ENCODE measurements around the gene ENO3. TPM values are rescaled to one million over a fixed set of nuclear protein-coding genes. Genes with fewer than 3 reads are reported as not detected.

ENO3 gene
- total and polyA plus RNA-seq, 10 of the 15 experiments (the other 5 are each of a cell fraction or from before 2014, with no cell fraction given): 6.8 to 28.4 (median 17.0) TPM

- intact Hi-C loops (cut with micrococcal nuclease; ENCODE audit: unreplicated experiment) (no loop called here), in situ Hi-C loops (cut with MboI) (no loop called here)
- Histone ChIP-seq H2AFZ (ENCODE audit: control insufficient read depth, low read depth, low read length) (no peak overlapping the region), H3K9me3 (replicated peaks; ENCODE audit: control insufficient read depth, insufficient read depth, low read length) (no peaks in the 10 kb centered on the region), H3K4me1 (ENCODE audit: control insufficient read depth, insufficient read depth, low read length) (peaks cover 17% of the 10 kb centered on the region), H3K27ac (ENCODE audit: control insufficient read depth, insufficient read depth) (peak overlapping the region; percentile 85; the same call in 1 of the 2 replicates), H3K79me2 (ENCODE audit: control insufficient read depth, insufficient read depth, low read length) (peaks cover 33% of the 10 kb centered on the region), H3K27me3 (replicated peaks in 1 of 2; ENCODE audit: control insufficient read depth in 2 of 2, insufficient read depth in 2 of 2, low read length in 1 of 2) (no peaks in the 10 kb centered on the region), H3K4me2 (ENCODE audit: control insufficient read depth, insufficient read depth) (peak overlapping the region; percentile 93), H4K20me1 (ENCODE audit: control insufficient read depth, insufficient read depth) (peaks cover 4% of the 10 kb centered on the region; the same call in 1 of the 2 replicates), H3K9ac (ENCODE audit: control insufficient read depth, insufficient read depth, low read length) (peak overlapping the region; percentile 97; the same call in 1 of the 2 replicates), H3K36me3 (ENCODE audit: control insufficient read depth in 2 of 2, insufficient read depth in 2 of 2, low read length in 1 of 2) (peaks cover 2 to 3% of the 10 kb centered on the region in 2 experiments; a peak in 3 of 4 replicates), H3K4me3 (no peak overlapping the region)
- DNase-seq (ENCODE audit: low read depth, low spot score): no peak
- POLR2A ChIA-PET: interaction anchor here (0.7 to 17.5 kb wide), 6 partner anchors 8 to 332 kb away, joined by 3 to 272 read pairs (median 4); partner anchors contain the start of genes RNF167, SLC25A11 and SPAG7
- CTCF ChIA-PET: interaction anchor here (1.2 to 3.4 kb wide), 6 partner anchors 11 to 386 kb away, joined by 3 to 23 read pairs (median 7); partner anchors contain the start of genes RNF167, SLC25A11 and SPAG7
- FAIRE-seq: no peak
- RAD21 ChIA-PET (ENCODE audit: unreplicated experiment): interaction anchor here (2.0 to 9.8 kb wide), 2 partner anchors 11 to 14 kb away, joined by 7 to 73 read pairs; partner anchors contain the start of genes RNF167, SLC25A11 and SPAG7
- no peak for ATAC-seq
- BruUV-seq (replicated peaks): no TSS peak
- SMC1A ChIA-PET (ENCODE audit: uncharacterized antibody, unreplicated experiment): interaction anchor here (1.0 to 3.4 kb wide), 3 partner anchors 10 to 15 kb away, joined by 3 to 24 read pairs (median 12); partner anchors contain the start of genes RNF167, SLC25A11 and SPAG7
- 74% methylated on average over 3 of the region's 3 CpGs for WGBS (ENCODE audit: insufficient coverage, insufficient replicate concordance, low lambda C conversion rate, missing lambda C conversion rate)
- TF ChIP-seq BRCA1 (IDR thresholded peaks at IDR 0.05; ENCODE audit: low read depth, low read length): no peak
- TF ChIP-seq MEF2A (IDR thresholded peaks at IDR 0.05; ENCODE audit: insufficient read depth, low read depth, low read length): no peak
- no peak for TF ChIP-seq RBBP5 (conservative IDR thresholded peaks at IDR 0.05)
- TF ChIP-seq POLR2AphosphoS5 (IDR thresholded peaks at IDR 0.05; ENCODE audit: low read length): no peak
- TF ChIP-seq IKZF1 (conservative IDR thresholded peaks at IDR 0.05): no peak
- no peak for TF ChIP-seq ZNF384 (IDR thresholded peaks at IDR 0.05; ENCODE audit: borderline replicate concordance, low read depth, low read length)
- TF ChIP-seq CTCF (IDR thresholded peaks at IDR 0.05 in 2 of 3, conservative IDR thresholded peaks at IDR 0.05 in 1 of 3; ENCODE audit: control insufficient read depth in 2 of 3, extremely low read depth in 1 of 3, insufficient read depth in 1 of 3, low read depth in 3 of 3, low read length in 3 of 3): no peak
- TF ChIP-seq MAX (IDR thresholded peaks at IDR 0.05; ENCODE audit: low read depth, low read length): no peak
- TF ChIP-seq RELB (IDR thresholded peaks at IDR 0.05; ENCODE audit: low read depth): no peak
- no peak for TF ChIP-seq CUX1 (IDR thresholded peaks at IDR 0.05; ENCODE audit: insufficient replicate concordance, low read depth, low read length)
- TF ChIP-seq RAD21 (IDR thresholded peaks at IDR 0.05; ENCODE audit: insufficient read depth, low read depth, low read length): no peak
Measured at GRCh38 chr17:4951486-4951885, 567 bp downstream of the ENO3 start.
